PFSK-1 (cell line): Measurements from ENCODE around the gene NCAPH2.

Source experiments
- POLR2AphosphoS5 ChIP-seq: IDR thresholded peaks from 2 replicates; pipeline ENCODE4 v1.6.1; 2012; ENCODE audit warnings: low read depth, mild to moderate bottlenecking, control low read depth, low read length, moderate library complexity
- SIN3A ChIP-seq: IDR thresholded peaks from 2 replicates; pipeline ENCODE4 v1.6.1; 2012; ENCODE audit warnings: mild to moderate bottlenecking, low read length, moderate library complexity, borderline replicate concordance; ENCODE audit not compliant: insufficient read depth

GRCh38 chr22:50508897-50509296 lies 873 bp downstream of the NCAPH2 start:
- TF ChIP-seq SIN3A, result no peak
- TF ChIP-seq POLR2AphosphoS5, result no peak
